ENCODE results near the gene RTTN. TPM values are rescaled to one million over a fixed set of nuclear protein-coding genes. Genes with fewer than 3 reads are reported as not detected.

RTTN gene
- total and polyA plus RNA-seq, 2 experiments from 2014 or later, result 7.2 to 31.0 TPM

DNA sequence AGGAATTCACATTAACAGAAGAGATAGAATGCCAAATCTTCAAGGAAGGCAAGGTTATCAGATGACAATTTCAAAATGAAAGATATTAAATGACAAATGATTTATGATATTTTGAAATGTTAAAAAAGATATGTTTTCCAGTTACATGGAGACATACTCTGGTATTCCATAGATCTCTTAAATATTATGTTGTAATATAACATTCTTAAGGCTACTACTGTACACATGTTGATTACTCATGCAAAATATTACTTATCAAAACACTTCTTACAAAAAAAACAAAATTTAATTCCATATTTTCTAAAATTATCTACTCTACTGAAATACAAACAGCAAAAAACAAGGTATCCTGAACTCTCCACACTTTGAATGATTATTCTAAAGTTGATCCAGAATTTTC is 22.9 kb downstream of the RTTN start:
- no peaks in the 10 kb centered on the region for H3K4me1 ChIP-seq (ENCODE audit: insufficient read depth)
- peaks cover 16% of the 10 kb centered on the region; the same call in 2 of the 3 replicates for H3K36me3 Mint-ChIP-seq (ENCODE audit: low read depth)
- H3K27ac Mint-ChIP-seq, result no peak overlapping the region
- H3K4me1 Mint-ChIP-seq, result no peaks in the 10 kb centered on the region
- no peaks in the 10 kb centered on the region for H3K27me3 Mint-ChIP-seq (ENCODE audit: insufficient read depth, low read depth, poor library complexity)
- TF ChIP-seq, protein P1, sequence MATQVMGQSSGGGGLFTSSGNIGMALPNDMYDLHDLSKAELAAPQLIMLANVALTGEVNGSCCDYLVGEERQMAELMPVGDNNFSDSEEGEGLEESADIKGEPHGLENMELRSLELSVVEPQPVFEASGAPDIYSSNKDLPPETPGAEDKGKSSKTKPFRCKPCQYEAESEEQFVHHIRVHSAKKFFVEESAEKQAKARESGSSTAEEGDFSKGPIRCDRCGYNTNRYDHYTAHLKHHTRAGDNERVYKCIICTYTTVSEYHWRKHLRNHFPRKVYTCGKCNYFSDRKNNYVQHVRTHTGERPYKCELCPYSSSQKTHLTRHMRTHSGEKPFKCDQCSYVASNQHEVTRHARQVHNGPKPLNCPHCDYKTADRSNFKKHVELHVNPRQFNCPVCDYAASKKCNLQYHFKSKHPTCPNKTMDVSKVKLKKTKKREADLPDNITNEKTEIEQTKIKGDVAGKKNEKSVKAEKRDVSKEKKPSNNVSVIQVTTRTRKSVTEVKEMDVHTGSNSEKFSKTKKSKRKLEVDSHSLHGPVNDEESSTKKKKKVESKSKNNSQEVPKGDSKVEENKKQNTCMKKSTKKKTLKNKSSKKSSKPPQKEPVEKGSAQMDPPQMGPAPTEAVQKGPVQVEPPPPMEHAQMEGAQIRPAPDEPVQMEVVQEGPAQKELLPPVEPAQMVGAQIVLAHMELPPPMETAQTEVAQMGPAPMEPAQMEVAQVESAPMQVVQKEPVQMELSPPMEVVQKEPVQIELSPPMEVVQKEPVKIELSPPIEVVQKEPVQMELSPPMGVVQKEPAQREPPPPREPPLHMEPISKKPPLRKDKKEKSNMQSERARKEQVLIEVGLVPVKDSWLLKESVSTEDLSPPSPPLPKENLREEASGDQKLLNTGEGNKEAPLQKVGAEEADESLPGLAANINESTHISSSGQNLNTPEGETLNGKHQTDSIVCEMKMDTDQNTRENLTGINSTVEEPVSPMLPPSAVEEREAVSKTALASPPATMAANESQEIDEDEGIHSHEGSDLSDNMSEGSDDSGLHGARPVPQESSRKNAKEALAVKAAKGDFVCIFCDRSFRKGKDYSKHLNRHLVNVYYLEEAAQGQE (IDR thresholded peaks at IDR 0.05; ENCODE audit: unreplicated experiment), result no peak
- TF ChIP-seq, protein P2, sequence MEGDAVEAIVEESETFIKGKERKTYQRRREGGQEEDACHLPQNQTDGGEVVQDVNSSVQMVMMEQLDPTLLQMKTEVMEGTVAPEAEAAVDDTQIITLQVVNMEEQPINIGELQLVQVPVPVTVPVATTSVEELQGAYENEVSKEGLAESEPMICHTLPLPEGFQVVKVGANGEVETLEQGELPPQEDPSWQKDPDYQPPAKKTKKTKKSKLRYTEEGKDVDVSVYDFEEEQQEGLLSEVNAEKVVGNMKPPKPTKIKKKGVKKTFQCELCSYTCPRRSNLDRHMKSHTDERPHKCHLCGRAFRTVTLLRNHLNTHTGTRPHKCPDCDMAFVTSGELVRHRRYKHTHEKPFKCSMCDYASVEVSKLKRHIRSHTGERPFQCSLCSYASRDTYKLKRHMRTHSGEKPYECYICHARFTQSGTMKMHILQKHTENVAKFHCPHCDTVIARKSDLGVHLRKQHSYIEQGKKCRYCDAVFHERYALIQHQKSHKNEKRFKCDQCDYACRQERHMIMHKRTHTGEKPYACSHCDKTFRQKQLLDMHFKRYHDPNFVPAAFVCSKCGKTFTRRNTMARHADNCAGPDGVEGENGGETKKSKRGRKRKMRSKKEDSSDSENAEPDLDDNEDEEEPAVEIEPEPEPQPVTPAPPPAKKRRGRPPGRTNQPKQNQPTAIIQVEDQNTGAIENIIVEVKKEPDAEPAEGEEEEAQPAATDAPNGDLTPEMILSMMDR (conservative IDR thresholded peaks at IDR 0.05; ENCODE audit: low read depth in 2 of 2), result no peak
- TF ChIP-seq STAT1 (IDR thresholded peaks at IDR 0.05; ENCODE audit: unreplicated experiment) (no peak), NANOG (IDR thresholded peaks at IDR 0.05; ENCODE audit: borderline replicate concordance) (no peak), POLR2AphosphoS5 (IDR thresholded peaks at IDR 0.05; ENCODE audit: low read depth) (no peak), CREB1 (CRISPR knock-in tag; IDR thresholded peaks at IDR 0.05; ENCODE audit: low read depth) (no peak), ZNF331 (CRISPR knock-in tag; IDR thresholded peaks at IDR 0.05; ENCODE audit: low read depth) (no peak), ZNF114 (CRISPR knock-in tag; IDR thresholded peaks at IDR 0.05) (no peak), JUNB (IDR thresholded peaks at IDR 0.05; ENCODE audit: unreplicated experiment) (no peak), EZH2phosphoT487 (IDR thresholded peaks at IDR 0.05; ENCODE audit: unreplicated experiment) (no peak), EZH2 (IDR thresholded peaks at IDR 0.05; ENCODE audit: low read depth, unreplicated experiment) (no peak)
- TF ChIP-seq, protein P3, sequence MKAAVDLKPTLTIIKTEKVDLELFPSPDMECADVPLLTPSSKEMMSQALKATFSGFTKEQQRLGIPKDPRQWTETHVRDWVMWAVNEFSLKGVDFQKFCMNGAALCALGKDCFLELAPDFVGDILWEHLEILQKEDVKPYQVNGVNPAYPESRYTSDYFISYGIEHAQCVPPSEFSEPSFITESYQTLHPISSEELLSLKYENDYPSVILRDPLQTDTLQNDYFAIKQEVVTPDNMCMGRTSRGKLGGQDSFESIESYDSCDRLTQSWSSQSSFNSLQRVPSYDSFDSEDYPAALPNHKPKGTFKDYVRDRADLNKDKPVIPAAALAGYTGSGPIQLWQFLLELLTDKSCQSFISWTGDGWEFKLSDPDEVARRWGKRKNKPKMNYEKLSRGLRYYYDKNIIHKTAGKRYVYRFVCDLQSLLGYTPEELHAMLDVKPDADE (IDR thresholded peaks at IDR 0.05), result no peak
- TF ChIP-seq, protein P4, sequence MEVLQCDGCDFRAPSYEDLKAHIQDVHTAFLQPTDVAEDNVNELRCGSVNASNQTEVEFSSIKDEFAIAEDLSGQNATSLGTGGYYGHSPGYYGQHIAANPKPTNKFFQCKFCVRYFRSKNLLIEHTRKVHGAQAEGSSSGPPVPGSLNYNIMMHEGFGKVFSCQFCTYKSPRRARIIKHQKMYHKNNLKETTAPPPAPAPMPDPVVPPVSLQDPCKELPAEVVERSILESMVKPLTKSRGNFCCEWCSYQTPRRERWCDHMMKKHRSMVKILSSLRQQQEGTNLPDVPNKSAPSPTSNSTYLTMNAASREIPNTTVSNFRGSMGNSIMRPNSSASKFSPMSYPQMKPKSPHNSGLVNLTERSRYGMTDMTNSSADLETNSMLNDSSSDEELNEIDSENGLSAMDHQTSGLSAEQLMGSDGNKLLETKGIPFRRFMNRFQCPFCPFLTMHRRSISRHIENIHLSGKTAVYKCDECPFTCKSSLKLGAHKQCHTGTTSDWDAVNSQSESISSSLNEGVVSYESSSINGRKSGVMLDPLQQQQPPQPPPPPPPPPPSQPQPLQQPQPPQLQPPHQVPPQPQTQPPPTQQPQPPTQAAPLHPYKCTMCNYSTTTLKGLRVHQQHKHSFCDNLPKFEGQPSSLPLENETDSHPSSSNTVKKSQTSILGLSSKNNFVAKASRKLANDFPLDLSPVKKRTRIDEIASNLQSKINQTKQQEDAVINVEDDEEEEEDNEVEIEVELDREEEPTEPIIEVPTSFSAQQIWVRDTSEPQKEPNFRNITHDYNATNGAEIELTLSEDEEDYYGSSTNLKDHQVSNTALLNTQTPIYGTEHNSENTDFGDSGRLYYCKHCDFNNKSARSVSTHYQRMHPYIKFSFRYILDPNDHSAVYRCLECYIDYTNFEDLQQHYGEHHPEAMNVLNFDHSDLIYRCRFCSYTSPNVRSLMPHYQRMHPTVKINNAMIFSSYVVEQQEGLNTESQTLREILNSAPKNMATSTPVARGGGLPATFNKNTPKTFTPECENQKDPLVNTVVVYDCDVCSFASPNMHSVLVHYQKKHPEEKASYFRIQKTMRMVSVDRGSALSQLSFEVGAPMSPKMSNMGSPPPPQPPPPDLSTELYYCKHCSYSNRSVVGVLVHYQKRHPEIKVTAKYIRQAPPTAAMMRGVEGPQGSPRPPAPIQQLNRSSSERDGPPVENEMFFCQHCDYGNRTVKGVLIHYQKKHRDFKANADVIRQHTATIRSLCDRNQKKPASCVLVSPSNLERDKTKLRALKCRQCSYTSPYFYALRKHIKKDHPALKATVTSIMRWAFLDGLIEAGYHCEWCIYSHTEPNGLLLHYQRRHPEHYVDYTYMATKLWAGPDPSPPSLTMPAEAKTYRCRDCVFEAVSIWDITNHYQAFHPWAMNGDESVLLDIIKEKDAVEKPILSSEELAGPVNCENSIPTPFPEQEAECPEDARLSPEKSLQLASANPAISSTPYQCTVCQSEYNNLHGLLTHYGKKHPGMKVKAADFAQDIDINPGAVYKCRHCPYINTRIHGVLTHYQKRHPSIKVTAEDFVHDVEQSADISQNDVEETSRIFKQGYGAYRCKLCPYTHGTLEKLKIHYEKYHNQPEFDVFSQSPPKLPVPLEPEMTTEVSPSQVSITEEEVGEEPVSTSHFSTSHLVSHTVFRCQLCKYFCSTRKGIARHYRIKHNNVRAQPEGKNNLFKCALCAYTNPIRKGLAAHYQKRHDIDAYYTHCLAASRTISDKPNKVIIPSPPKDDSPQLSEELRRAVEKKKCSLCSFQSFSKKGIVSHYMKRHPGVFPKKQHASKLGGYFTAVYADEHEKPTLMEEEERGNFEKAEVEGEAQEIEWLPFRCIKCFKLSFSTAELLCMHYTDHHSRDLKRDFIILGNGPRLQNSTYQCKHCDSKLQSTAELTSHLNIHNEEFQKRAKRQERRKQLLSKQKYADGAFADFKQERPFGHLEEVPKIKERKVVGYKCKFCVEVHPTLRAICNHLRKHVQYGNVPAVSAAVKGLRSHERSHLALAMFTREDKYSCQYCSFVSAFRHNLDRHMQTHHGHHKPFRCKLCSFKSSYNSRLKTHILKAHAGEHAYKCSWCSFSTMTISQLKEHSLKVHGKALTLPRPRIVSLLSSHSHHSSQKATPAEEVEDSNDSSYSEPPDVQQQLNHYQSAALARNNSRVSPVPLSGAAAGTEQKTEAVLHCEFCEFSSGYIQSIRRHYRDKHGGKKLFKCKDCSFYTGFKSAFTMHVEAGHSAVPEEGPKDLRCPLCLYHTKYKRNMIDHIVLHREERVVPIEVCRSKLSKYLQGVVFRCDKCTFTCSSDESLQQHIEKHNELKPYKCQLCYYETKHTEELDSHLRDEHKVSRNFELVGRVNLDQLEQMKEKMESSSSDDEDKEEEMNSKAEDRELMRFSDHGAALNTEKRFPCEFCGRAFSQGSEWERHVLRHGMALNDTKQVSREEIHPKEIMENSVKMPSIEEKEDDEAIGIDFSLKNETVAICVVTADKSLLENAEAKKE (CRISPR knock-in tag; IDR thresholded peaks at IDR 0.05), result no peak
- peaks cover under 1% of the 10 kb centered on the region; the same call in 1 of the 2 replicates for H3K36me3 ChIP-seq (ENCODE audit: insufficient read depth)
- ATAC-seq (no peak), DNase-seq (ENCODE audit: low spot score) (no peak)
- H3K27ac ChIP-seq (ENCODE audit: low read depth), result no peak overlapping the region
- H3K4me3 ChIP-seq, result no peak overlapping the region
- no peaks in the 10 kb centered on the region for H4K20me1 ChIP-seq (replicated peaks; ENCODE audit: insufficient read depth)
- no peaks in the 10 kb centered on the region for H3F3A ChIP-seq (replicated peaks; ENCODE audit: low read depth)
- no peak overlapping the region for H2AFZ ChIP-seq
- H3K79me2 ChIP-seq (replicated peaks; ENCODE audit: insufficient read depth), result no peaks in the 10 kb centered on the region
- H3K4me3 Mint-ChIP-seq, result no peak overlapping the region
- no peaks in the 10 kb centered on the region for H3K9me2 ChIP-seq (ENCODE audit: insufficient read depth)
- H3K27me3 ChIP-seq (ENCODE audit: insufficient read depth), result no peaks in the 10 kb centered on the region
- no peaks in the 10 kb centered on the region; the same call in 2 of the 3 replicates for H3K9me3 Mint-ChIP-seq
- H3K4me2 ChIP-seq, result no peak overlapping the region

Data from GM23338 (cell line).